ENCODE measurements around the gene FGFRL1. TPM values are rescaled to one million over a fixed set of nuclear protein-coding genes. Genes with fewer than 3 reads are reported as not detected.
"Not testable (repeated sequence)": the region's sequence is repeated elsewhere in the genome, so short reads cannot be mapped to it uniquely, and the experiment has no call there.

The FGFRL1 gene
- total RNA-seq, 1 donor from 2014 or later, result 15.5 TPM

DNA sequence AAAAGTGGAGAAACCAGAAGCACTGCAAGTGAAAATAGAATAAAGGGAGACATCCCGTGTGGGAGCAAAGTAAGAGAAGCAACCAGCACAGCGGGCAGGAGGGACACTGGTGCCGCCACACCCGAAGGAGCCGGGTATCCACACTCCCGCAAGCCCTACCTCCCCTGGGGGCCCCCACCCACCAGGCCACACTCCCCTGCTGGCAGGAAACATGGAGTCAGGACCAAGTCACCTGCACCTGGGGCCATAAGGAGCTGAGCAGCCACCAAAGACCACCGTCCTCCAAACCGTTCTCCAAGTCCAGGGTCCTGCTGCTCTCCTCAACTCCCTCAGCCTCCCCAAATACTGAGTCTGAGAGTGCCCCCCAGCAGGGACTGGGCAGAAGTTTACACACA lies 30.5 kb downstream of the FGFRL1 start:
- no peak overlapping the region for H3K4me3 Mint-ChIP-seq
- H3K27me3 Mint-ChIP-seq (ENCODE audit: insufficient read depth), result peaks cover 7% of the 10 kb centered on the region
- intact Hi-C loops (cut with micrococcal nuclease), result no loop called here
- no peak for DNase-seq (ENCODE audit: low spot score)
- peaks cover 4% of the 10 kb centered on the region for H3K9me3 Mint-ChIP-seq
- no peak overlapping the region for H3K27ac Mint-ChIP-seq
- no peaks in the 10 kb centered on the region for H3K4me1 Mint-ChIP-seq (ENCODE audit: low read depth)
- H3K36me3 Mint-ChIP-seq (ENCODE audit: low read depth), result no peaks in the 10 kb centered on the region

DNA sequence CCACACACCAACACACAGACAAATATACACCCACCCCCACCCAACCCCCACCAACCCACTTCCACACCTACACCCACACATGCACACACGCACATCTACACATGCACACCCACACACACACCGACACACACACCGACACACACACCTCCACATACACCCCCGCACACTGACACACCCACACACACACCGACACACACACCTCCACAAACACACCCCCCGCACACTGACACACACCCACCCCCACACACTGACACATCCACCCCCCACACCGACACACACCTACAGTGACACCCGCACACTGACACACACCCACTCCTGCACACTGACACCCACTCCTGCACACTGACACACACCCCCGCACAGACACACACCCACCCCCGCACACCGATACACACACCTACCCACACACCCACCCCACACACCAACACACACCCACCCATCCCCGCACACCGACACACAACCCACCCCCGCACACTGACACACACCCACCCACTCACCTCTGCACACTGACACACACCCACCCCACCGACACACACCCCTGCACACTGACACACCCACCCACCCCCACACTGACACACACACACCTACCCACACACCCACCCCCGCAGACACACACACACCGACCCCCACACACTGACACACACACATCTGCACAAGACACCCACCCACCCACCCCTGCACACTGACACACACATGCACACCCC lies 31.1 kb downstream of the FGFRL1 start:
- no peak for DNase-seq (ENCODE audit: low spot score)
- no peak overlapping the region for H3K27ac Mint-ChIP-seq

DNA sequence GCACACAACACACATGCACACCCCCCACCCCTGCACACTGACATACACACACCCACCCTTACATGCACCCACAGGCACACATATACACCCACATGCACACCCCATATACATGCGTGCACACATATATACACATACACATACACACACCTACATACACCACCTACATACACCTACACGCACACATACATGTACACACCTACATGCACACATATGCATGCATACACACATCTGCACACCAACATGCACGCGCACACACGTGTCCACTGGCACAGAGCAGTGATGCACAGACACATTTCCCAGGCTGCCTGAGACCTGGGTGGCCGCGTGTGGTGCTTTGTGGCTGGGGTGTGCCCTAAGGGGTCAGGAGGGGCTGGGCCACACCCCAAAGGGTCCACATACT lies 31.7 kb downstream of the FGFRL1 start:
- peaks cover 4% of the 10 kb centered on the region for H3K9me3 Mint-ChIP-seq
- H3K27me3 Mint-ChIP-seq (ENCODE audit: insufficient read depth), result peaks cover 13% of the 10 kb centered on the region
- H3K4me1 Mint-ChIP-seq (ENCODE audit: low read depth), result no peaks in the 10 kb centered on the region
- peak overlapping the region; percentile 6 for H3K27ac Mint-ChIP-seq
- H3K36me3 Mint-ChIP-seq (ENCODE audit: low read depth), result no peaks in the 10 kb centered on the region
- intact Hi-C loops (cut with micrococcal nuclease), result no loop called here
- no peak for DNase-seq (ENCODE audit: low spot score)
- no peak overlapping the region for H3K4me3 Mint-ChIP-seq

More for the DNA sequence above, 31.1 kb downstream of the FGFRL1 start:
- Mint-ChIP-seq H3K27me3 (ENCODE audit: insufficient read depth) (peaks cover 9% of the 10 kb centered on the region), H3K4me1 (ENCODE audit: low read depth) (no peaks in the 10 kb centered on the region), H3K9me3 (peaks cover 4% of the 10 kb centered on the region), H3K4me3 (no peak overlapping the region), H3K36me3 (ENCODE audit: low read depth) (no peaks in the 10 kb centered on the region)
- intact Hi-C loops (cut with micrococcal nuclease), result no loop called here

DNA sequence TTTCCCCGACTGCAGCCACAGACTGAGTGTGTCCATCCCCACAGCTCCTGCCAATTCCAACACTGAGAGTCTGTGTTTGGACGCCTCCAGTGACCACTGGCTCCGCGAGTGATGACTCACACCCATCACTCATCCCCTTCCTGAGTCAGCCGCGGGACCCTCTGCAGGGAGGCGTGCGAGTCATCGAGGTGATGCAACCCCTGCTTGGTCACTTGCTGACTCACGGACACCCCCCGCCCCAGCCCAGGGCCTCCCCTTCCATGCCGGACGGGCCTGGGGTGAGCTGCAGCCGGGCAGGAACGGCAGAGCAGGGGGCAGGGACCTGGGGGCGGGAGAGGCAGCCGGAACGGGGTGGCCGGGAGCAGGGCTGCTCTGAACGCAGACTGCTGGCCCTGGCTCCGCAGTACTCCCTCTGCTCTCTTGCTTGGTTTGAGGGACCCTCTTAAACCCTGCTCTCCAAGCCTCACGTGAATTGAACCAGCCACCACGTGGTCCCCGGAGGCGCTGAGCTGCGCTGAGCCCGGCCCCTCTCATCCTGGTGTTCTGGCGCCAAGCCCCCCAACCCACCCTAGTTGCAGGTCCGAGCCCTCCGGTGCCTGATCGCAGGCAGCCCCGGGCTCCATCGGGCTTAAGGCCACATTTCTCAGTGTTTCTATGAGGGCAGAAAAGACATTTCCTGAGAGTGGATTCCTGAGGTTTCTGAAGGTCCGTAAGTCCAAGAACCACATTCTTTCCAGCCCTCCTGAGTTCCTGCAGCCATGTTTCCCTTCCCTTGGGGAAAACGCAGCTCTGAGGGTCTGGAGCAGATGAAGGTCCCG lies 32.4 kb downstream of the FGFRL1 start:
- H3K9me3 Mint-ChIP-seq, result peaks cover 4% of the 10 kb centered on the region
- no peaks in the 10 kb centered on the region for H3K36me3 Mint-ChIP-seq (ENCODE audit: low read depth)
- H3K27ac Mint-ChIP-seq, result no peak overlapping the region
- H3K4me1 Mint-ChIP-seq (ENCODE audit: low read depth), result no peaks in the 10 kb centered on the region
- DNase-seq (ENCODE audit: low spot score), result no peak
- no peak overlapping the region for H3K4me3 Mint-ChIP-seq
- peaks cover 15% of the 10 kb centered on the region for H3K27me3 Mint-ChIP-seq (ENCODE audit: insufficient read depth)
- intact Hi-C loops (cut with micrococcal nuclease), result no loop called here

DNA sequence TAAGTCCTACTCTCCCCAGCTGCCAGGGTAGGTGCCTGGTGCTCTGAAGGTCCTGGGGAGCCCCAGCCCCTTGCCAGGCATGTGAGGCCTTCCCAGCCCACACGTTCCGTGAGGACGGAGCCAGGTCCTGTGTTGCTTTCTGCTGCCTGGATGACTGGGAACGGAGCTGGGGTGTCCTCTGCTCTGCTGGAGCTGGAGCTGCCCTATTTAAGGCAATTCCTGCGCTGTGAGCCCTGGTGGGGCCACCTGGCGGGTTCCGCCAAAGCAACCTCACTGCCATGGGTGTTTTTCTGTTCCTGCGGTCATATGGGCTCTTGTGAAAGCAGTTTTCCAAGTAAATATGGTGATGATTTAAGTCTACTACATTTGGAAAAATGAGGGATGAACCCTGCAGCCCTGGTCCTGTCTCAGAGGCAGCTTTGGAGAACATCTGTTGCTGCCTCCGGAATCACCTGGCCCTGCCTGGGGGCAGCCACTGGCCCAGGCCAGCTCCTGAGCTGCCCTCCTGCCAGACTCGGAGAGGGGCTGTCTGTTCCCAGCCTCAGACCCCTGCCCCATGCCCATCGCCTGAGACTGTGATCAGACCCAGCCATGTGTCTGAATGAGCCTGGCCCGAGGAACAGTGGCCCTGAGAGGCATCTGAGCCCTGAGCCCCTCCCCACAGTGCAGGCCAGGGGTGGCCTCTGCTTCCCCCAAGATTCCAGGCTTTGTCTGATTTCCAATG lies 33.2 kb downstream of the FGFRL1 start:
- no peak for DNase-seq (ENCODE audit: low spot score)
- Mint-ChIP-seq H3K27me3 (ENCODE audit: insufficient read depth) (peaks cover 15% of the 10 kb centered on the region), H3K4me1 (ENCODE audit: low read depth) (no peaks in the 10 kb centered on the region), H3K4me3 (no peak overlapping the region), H3K27ac (no peak overlapping the region), H3K9me3 (peaks cover 4% of the 10 kb centered on the region), H3K36me3 (ENCODE audit: low read depth) (no peaks in the 10 kb centered on the region)
- intact Hi-C loops (cut with micrococcal nuclease), result no loop called here

DNA sequence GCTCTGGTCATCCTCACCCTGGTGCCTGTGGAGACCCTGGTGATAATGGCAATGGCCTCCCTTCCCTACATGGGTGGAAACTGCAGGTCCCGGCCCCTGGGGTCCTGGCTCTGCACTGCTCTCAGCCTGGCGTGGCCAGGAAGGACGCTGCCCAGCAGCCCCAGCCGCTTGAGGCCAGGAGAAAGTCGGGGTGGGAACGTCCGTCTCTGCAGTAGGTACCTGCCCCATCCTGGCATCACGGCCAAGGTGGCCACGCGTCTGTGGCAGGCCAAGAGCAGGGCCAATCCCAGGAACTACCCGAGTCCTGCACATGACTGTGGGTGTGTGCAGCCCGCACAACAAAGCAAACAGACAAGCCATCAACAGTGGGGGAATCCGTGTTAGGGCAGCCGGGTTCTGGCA lies 33.8 kb downstream of the FGFRL1 start:
- Mint-ChIP-seq H3K27ac (no peak overlapping the region), H3K9me3 (peaks cover 4% of the 10 kb centered on the region), H3K27me3 (ENCODE audit: insufficient read depth) (peaks cover 15% of the 10 kb centered on the region), H3K36me3 (ENCODE audit: low read depth) (no peaks in the 10 kb centered on the region), H3K4me1 (ENCODE audit: low read depth) (no peaks in the 10 kb centered on the region), H3K4me3 (no peak overlapping the region)
- intact Hi-C loops (cut with micrococcal nuclease), result no loop called here
- no peak for DNase-seq (ENCODE audit: low spot score)

DNA sequence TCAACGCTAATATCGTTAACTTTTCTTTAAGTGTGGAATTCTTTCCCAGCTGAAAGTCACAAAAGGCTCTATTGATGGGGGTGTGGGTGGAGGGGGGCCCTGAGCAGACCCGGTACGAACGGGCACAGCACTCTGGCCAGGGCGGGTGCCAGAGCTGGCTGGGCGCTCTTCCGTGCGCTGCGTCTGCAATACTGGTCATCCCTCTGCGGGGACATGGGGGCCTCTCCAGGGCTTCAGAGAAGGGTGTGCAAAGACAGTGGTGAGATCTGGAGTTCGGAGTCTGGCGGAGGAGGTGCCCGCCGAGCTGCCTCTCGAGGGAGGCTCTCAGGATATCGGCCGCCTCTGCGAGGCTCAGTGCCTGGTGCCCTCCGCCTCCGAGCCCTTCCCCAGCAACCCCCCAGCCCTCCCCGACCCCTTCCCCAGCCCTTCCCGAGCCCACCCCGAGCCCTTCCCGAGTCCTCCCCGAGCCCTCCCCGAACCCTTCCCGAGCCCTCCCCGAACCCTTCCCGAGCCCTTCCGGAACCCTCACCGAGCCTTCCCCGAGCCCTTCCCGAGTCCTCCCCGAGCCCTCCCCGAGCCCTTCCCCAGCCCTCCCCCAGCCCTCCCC lies 34.3 kb downstream of the FGFRL1 start:
- H3K36me3 Mint-ChIP-seq (ENCODE audit: low read depth), result no peaks in the 10 kb centered on the region
- H3K9me3 Mint-ChIP-seq, result peaks cover 4% of the 10 kb centered on the region
- H3K4me1 Mint-ChIP-seq (ENCODE audit: low read depth), result no peaks in the 10 kb centered on the region
- H3K27me3 Mint-ChIP-seq (ENCODE audit: insufficient read depth), result peaks cover 15% of the 10 kb centered on the region
- DNase-seq (ENCODE audit: low spot score), result no peak
- H3K27ac Mint-ChIP-seq, result no peak overlapping the region
- intact Hi-C loops (cut with micrococcal nuclease), result no loop called here
- no peak overlapping the region for H3K4me3 Mint-ChIP-seq

DNA sequence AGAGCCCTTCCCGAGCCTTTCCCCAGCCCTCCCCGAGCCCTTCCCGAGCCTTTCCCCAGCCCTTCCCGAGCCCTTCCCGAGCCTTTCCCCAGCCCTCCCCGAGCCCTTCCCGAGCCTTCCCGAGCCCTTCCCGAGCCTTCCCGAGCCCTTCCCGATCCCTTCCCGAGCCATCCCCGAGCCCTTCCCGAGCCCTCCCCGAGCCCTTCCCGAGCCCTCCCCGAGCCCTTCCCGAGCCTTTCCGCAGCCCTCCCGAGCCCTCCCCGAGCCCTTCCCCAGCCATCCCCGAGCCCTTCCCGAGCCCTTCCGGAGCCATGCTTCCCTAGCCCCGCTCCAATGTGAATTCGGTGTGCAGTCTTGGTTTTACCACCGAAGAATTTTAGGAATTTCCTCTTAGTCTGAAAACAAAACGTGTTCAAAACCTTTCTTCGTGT lies 35.2 kb downstream of the FGFRL1 start:
- H3K4me3 Mint-ChIP-seq; H3K27ac Mint-ChIP-seq; H3K4me1 Mint-ChIP-seq (ENCODE audit: low read depth); intact Hi-C loops (cut with micrococcal nuclease); H3K9me3 Mint-ChIP-seq; H3K36me3 Mint-ChIP-seq (ENCODE audit: low read depth); DNase-seq (ENCODE audit: low spot score): not testable (repeated sequence)
- H3K27me3 Mint-ChIP-seq (ENCODE audit: insufficient read depth), result peaks cover 16% of the 10 kb centered on the region

DNA sequence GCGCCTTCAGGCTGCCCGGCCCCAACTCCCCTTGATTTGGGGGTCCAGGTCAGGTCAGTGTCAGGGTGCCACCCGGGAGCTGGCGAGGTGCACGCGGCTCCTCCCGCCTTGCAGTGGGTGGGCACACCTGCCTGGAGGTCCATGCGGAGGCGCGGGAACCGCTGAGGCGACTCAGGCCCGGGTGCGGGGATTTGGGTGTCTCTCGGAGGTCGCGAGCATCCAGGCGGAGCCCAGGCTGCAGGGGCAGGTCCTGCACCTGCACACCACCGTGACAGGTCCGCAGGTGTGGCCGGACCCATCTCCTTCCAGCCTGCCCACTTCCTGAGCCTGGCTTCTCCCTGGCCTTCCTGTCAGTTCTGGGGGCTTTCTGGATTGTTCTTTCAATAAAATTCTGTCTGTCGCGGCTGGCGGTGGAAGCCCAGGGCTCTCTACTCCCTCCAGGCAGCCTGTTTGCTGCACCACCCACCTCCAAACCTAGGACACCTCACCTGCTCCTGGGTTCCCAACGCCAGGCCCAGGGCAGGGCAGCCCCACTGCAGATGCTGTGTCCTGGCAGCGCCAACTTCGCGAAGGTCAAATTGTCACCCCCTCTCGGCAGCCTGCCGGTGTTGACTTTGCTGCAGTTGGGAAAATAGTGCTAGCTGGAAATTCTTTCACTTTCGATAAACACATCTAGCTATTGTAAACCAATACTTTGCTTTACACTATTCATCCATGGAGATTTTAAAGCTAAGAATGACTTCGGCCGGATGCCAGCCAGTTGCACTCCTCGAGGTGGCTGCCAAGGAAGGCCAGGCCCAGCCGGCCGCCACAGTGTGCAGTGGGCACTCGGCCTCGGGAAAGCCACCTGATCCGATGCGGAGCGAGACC lies 35.9 kb downstream of the FGFRL1 start:
- no peak for DNase-seq (ENCODE audit: low spot score)
- Mint-ChIP-seq H3K4me3 (no peak overlapping the region), H3K36me3 (ENCODE audit: low read depth) (no peaks in the 10 kb centered on the region), H3K4me1 (ENCODE audit: low read depth) (no peaks in the 10 kb centered on the region), H3K27me3 (ENCODE audit: insufficient read depth) (peaks cover 20% of the 10 kb centered on the region), H3K27ac (no peak overlapping the region), H3K9me3 (peaks cover 4% of the 10 kb centered on the region)
- intact Hi-C loops (cut with micrococcal nuclease), result no loop called here

DNA sequence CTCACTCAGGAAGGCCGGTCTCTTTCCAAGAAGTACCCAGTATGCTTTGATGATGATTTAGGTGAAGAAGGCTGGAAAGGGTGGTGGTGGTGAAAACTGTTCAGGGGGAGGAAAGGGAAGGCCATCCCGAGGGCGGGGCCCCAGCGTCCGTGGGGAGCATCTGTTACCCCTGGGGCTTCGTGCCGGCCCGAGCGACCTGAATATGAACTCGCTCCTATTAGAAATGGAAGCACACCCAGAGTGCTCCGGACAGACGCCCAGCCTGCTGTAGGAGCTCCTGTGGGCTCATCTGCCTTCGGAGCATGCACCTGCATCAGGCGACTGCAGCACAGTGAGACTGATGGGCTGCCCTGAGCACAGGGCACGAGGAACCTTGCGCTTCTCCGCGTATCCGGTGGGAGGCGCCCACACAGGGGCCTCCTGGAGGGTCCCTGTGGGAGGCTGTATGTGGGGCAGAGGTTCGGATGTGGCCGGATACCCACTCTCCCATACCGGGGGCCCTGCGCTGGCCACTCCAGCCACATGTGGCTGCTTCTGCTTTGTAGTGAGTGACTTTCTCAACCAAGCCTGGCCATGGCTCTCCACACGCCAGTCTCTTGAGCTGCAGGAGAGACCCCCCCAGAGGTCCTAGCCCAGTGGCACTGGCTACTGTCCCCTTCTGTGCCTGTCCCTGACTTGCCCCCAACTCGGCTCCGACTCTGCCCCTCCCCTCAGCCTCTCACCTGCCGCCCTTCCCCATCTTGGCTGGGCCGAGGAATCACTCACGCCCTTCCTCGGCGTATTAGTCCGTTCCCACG lies 36.7 kb downstream of the FGFRL1 start:
- DNase-seq (ENCODE audit: low spot score), result no peak
- Mint-ChIP-seq H3K9me3 (peaks cover 2% of the 10 kb centered on the region), H3K4me1 (ENCODE audit: low read depth) (no peaks in the 10 kb centered on the region), H3K4me3 (no peak overlapping the region), H3K36me3 (ENCODE audit: low read depth) (no peaks in the 10 kb centered on the region), H3K27me3 (ENCODE audit: insufficient read depth) (peaks cover 22% of the 10 kb centered on the region), H3K27ac (no peak overlapping the region)
- intact Hi-C loops (cut with micrococcal nuclease), result no loop called here

DNA sequence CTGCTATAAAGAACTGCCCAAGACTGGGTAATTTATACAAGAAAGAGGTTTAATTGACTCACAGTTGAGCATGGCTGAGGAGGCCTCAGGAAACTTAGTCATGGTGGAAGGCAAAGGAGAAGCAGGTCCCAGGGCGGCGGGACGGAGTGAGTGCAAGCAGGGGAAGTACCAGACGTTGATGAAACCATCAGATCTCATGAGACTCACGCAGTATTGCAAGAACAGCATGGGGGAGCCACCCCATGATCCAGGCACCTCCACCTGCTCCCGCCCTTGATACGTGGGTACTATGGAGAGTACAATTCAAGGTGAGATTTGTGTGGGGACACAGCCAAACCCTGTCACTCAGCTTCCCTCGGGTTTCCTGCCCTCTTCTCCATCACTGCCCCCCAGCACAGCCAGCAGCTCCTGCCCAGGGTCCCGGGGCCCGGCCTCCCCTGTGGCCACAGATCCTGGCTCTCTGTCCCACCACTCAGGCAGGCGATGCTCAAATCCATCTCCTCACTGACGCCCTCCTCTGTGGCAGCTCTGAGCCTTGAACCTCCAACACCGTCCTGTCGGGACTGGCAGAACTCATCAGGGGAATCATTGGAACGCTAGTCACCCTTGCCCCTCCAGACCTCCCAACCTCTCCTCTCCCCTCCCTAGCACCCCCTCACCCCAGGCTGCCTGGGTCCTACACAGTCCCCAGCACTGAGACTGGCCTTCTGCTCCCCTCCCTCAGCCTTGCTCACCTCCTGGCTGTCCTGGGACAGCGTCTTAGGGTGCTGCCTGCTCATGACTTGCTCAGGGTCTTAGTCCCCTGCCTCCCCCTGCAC lies 37.6 kb downstream of the FGFRL1 start:
- no peaks in the 10 kb centered on the region for H3K9me3 Mint-ChIP-seq
- no peak for DNase-seq (ENCODE audit: low spot score)
- H3K27ac Mint-ChIP-seq, result no peak overlapping the region
- no peak overlapping the region for H3K4me3 Mint-ChIP-seq
- H3K27me3 Mint-ChIP-seq (ENCODE audit: insufficient read depth), result peaks cover 27% of the 10 kb centered on the region
- intact Hi-C loops (cut with micrococcal nuclease), result no loop called here
- H3K4me1 Mint-ChIP-seq (ENCODE audit: low read depth), result no peaks in the 10 kb centered on the region
- no peaks in the 10 kb centered on the region for H3K36me3 Mint-ChIP-seq (ENCODE audit: low read depth)

Data from activated T-helper 1 cell treated with anti-CD3 and anti-CD28 coated beads, Interleukin-12 subunit alpha, Interleukin-12 subunit beta, Interleukin-2, Interleukin-4 antibody, amounts not matched to agents 30 ng/mL and 10 ng/mL and 1 ng/mL, durations not matched to agents 14 hours and 24 hours and 36 hours (primary cell).